HG02938 (cell line): Measurements from ENCODE around the gene FGF1.
A peak's percentile ranks its signal among the peaks of the same experiment; 100 is the strongest.

Experiments
- ATAC-seq: cut with Tn5 transposase; IDR thresholded peaks from one replicate; pipeline ENCODE4 v1.9.1; 2021; ENCODE audit warnings: mild to moderate bottlenecking, moderate library complexity; ENCODE audit not compliant: unreplicated experiment

FGF1 gene

DNA sequence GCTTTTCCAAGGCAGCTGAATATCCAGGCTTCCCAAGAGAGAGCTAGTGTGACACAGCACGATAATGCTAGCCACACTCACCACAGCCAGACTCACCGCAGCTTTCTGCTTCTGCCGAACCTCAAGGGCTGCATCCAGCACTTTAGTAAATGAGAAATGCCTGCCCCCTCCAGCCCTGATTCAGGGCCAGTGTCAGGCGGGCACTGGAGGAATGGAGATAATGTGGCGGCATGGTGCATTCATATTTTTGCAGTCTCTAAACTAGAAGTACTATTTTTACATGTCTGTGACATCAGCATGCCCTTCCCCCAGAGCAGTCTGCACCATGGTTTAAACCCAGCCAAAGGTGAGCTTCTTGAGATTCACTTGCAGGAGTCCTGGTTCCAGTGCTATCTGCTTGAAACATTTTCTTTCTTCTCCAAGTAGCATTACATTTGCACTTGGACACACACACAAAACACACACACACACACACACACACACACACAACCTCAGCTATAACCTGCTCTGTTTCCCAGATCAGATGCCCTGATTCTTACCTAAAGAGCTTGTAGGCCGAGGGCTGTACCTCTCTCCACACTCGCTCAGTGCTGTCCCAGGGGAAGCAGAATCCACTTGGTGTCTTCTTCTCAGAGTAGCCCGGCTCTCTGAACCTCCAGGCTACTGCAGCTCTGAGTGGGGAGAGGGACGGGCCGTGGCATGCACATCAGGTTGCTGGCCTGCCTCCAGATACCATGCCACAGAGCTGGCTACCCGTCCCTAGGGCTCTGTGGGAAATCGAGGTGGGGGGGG is at the start of gene FGF1:
Gene FGF1, minus strand, starts transcription at position 673 of the 792 bp plus-strand sequence. CDS start 71,963 bp downstream, outside the sequence.
- ATAC-seq = no peak

- no peak for ATAC-seq
These were observed 41.8 kb upstream of the FGF1 start for GRCh38 chr5:142727735-142728047.

GRCh38 chr5:142726188-142726731 is 40.4 kb upstream of the FGF1 start:
- ATAC-seq = no peak

DNA sequence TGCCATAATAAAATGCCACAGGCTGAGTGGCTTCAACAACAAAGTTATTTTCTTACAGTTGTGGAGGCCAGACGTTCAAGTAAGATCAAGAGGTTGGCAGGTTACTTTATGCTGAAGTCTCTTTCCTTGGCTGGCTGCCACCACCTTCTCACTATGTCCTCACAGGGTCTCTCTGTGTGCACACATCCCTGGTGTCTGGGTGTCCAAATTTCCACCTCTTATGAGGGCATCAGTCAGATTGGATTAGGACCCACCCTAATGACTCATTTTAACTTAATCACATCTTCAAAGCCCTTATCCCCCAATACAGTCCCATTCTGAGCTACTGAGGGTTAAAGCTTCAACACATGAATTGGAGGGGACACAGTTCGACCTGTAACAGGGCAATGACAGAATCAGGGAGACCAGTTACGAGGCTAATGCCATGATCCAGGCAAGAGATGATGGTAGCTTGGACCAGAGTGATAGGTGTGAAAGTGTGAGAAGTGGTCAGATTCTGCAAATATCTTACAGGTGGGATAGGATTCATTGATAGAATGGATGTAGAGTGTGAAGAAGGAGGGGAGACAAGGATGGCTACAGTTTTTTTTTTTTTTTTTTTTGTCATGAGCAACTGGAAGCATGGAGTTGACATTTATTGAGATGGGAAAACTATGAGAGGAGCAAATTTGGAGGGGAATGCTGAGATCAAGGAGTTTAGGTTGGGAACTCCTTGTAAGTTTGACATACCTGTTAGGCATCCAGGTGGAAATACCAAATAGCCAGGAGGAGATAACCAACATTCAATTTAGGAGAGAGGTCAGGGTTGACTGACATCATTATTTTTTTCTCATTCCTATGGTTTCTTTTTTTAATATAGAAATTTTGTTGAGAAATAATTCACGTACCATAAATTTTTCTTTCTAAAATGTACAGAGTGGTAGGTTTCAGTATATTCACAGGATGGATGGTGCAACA is 39.6 kb upstream of the FGF1 start:
- ATAC-seq = no peak

- ATAC-seq = no peak
These were observed 38.9 kb upstream of the FGF1 start for GRCh38 chr5:142724821-142725220.

DNA sequence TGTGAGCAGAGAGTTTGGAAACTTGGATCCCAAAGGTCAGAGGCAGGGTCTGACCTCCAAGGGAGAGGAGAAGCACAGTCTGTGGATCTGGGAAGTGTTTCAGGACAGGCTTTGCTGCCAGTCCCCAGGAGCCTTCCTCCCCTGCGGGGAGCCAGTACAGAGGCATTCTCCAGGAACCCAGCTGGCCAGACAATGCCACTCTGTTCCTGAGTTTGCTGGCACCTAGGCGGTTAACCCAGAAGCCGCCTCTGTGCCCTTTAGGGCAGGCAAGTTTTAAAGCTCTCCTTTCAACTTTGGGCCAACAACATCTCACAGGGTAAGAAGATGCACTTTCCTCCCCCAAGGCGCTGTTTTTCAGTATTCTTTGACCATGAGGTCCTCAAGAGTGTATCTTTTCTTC is 37.0 kb upstream of the FGF1 start:
- no peak for ATAC-seq

- no peak for ATAC-seq
These were observed 36.3 kb upstream of the FGF1 start for GRCh38 chr5:142722146-142722545.

- no peak for ATAC-seq
These were observed 34.9 kb upstream of the FGF1 start for GRCh38 chr5:142720641-142721271.

GRCh38 chr5:142719836-142720370 is 34.0 kb upstream of the FGF1 start:
- ATAC-seq = no peak

- no peak for ATAC-seq
These were observed 31.8 kb upstream of the FGF1 start for GRCh38 chr5:142717582-142718215.

GRCh38 chr5:142716963-142717362 is 31.1 kb upstream of the FGF1 start:
- peak; percentile 50 for ATAC-seq

GRCh38 chr5:142715291-142715690 is 29.4 kb upstream of the FGF1 start:
- no peak for ATAC-seq

GRCh38 chr5:142713121-142713706 is 27.3 kb upstream of the FGF1 start:
- peak; percentile 95 for ATAC-seq

- no peak for ATAC-seq
These were observed 17.3 kb upstream of the FGF1 start for GRCh38 chr5:142703153-142703552.

DNA sequence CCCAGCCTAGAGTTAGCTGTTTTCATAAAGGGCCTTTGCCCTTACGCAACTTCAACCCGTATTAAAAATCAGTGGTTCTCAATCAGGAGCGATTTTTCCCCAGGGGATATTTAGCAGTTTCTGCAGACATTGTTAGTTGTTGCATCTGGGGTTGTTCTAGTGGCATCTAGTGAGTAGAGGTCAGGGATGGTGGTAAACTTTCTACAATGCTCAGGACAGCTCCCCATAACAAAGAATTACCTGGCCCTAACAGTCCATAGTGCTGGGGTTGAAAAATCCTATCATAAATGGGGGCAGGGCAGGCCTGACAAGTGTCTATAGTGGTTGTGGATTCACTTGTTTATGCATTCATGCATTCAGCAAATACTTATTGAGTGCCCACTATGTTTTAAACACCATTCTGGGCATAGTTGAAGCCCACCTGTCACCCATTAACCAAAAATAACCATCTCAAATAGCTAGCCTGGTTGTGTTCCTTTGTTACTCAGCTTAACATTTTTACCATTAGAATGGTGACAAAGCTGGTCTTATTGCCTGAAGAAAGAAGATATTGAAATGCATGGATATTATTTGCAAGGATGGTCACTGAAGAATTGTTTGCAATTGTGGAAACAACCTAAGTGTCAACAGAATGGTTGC is 15.9 kb upstream of the FGF1 start:
- no peak for ATAC-seq

DNA sequence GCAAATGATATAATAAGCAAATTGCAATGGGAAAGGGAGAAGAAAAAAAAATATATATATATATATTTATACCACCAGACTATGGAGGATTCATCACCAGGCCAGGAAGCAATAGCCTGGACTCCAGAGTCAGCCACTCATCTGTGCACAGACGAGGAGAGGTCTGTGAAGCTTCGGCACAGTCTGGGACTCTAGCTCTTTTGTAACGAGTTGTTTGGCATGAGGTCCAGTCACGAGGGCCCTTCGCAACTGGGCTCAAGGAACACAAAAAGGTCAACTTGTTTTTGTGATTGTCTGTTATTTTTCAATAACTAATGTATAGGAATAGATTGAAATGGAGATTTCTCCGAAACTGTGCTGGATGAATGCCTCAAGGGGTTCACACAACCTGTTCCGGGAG is 14.7 kb upstream of the FGF1 start:
- no peak for ATAC-seq

- peak; percentile 67 for ATAC-seq
These were observed 13.4 kb upstream of the FGF1 start for GRCh38 chr5:142699184-142699720.

- no peak for ATAC-seq
These were observed 12.7 kb upstream of the FGF1 start for GRCh38 chr5:142698447-142699183.
